MCF 10A (cell line): ENCODE measurements around the gene SLC44A5. TPM values are rescaled to one million over a fixed set of nuclear protein-coding genes. Genes with fewer than 3 reads are reported as not detected.
A peak's percentile ranks its signal among the peaks of the same experiment; 100 is the strongest.

Experiments used
- BruUV-seq: library from RNA; stranded (reverse); fragments of 400-500 nt; replicated peaks from 2 replicates; lab custom pipeline; 2021; lab: Mats Ljungman, UMichigan
- CTCF ChIA-PET: fragments of 300-600 bp; sonication (Branson Sonifier 250); formaldehyde crosslinking; extraction: SDS; loops from one replicate; lab custom pipeline; 2021; ENCODE audit warnings: antibody characterized with exemption, inconsistent platforms; lab: Yijun Ruan, JAX
- POLR2A ChIA-PET: fragments of 300-600, 350-650 bp; sonication (Branson Sonifier 250); formaldehyde crosslinking; extraction: SDS; loops from one replicate; lab custom pipeline; 2020; ENCODE audit warnings: antibody characterized with exemption, inconsistent platforms; lab: Yijun Ruan, JAX
- DNase-seq: peaks from one replicate; pipeline ENCODE4 v3.0.0-alpha.2; 2018; ENCODE audit not compliant: unreplicated experiment
- H3K27ac Mint-ChIP-seq: one replicate; pipeline ENCODE4 v1.8.0; 2022; ENCODE audit warnings: mild to moderate bottlenecking, low read depth, mixed read lengths; ENCODE audit not compliant: unreplicated experiment
- H3K27me3 Mint-ChIP-seq: one replicate; pipeline ENCODE4 v1.8.0; 2022; ENCODE audit warnings: mixed read lengths; ENCODE audit not compliant: insufficient read depth, unreplicated experiment
- H3K36me3 Mint-ChIP-seq: one replicate; pipeline ENCODE4 v1.8.0; 2022; ENCODE audit warnings: mild to moderate bottlenecking, moderate library complexity, mixed read lengths; ENCODE audit not compliant: insufficient read depth, unreplicated experiment
- H3K4me1 Mint-ChIP-seq: one replicate; pipeline ENCODE4 v1.8.0; 2022; ENCODE audit warnings: mixed read lengths; ENCODE audit not compliant: insufficient read depth, unreplicated experiment
- H3K4me3 Mint-ChIP-seq: one replicate; pipeline ENCODE4 v1.8.0; 2022; ENCODE audit warnings: mild to moderate bottlenecking, moderate library complexity, mixed read lengths; ENCODE audit not compliant: unreplicated experiment
- H3K9me3 Mint-ChIP-seq: one replicate; pipeline ENCODE4 v1.8.0; 2022; ENCODE audit warnings: mixed read lengths; ENCODE audit not compliant: unreplicated experiment
- intact Hi-C: fragments of 100-400 bp; cut with micrococcal nuclease; formaldehyde crosslinking; loops from 2 replicates; pipeline ENCODE4 v1.14.1; 2022
- total RNA-seq: library from RNA; stranded (reverse); gene quantifications from 2 replicates; pipeline ENCODE4 v1.2.3, GENCODE V29; 2022
- TF ChIP-seq, protein P1 (sequence below): fragments of 200-600 bp; IDR thresholded peaks from one replicate; pipeline ENCODE4 v1.8.0; 2022; ENCODE audit warnings: antibody characterized with exemption, mild to moderate bottlenecking; ENCODE audit not compliant: unreplicated experiment

The SLC44A5 gene
- total RNA-seq, 1 experiment from 2014 or later = 14.3 TPM

DNA sequence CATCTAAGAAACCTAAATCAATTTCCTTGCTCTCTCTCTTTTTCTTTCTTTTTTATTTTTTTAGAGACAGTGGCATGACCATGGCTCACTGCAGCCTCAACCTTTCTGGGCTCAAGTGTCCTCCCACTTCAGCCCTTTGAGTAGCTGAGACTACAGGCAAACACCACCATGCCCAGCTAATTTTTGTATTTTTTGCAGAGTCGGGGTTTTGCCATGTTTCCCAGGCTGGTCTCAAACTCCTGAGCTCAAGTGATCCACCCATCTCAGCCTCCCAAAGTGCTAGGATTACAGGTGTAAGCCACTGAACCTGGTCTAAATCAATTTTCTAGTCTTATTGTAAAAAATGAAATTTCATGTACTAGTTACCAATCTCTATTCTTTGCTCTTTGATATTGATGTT, 367.8 kb downstream of the SLC44A5 start:
- intact Hi-C loops = no loop called here
- H3K36me3 Mint-ChIP-seq = peaks cover 15% of the 10 kb centered on the region
- DNase-seq = no peak
- no TSS peak for BruUV-seq
- TF ChIP-seq, protein P1, sequence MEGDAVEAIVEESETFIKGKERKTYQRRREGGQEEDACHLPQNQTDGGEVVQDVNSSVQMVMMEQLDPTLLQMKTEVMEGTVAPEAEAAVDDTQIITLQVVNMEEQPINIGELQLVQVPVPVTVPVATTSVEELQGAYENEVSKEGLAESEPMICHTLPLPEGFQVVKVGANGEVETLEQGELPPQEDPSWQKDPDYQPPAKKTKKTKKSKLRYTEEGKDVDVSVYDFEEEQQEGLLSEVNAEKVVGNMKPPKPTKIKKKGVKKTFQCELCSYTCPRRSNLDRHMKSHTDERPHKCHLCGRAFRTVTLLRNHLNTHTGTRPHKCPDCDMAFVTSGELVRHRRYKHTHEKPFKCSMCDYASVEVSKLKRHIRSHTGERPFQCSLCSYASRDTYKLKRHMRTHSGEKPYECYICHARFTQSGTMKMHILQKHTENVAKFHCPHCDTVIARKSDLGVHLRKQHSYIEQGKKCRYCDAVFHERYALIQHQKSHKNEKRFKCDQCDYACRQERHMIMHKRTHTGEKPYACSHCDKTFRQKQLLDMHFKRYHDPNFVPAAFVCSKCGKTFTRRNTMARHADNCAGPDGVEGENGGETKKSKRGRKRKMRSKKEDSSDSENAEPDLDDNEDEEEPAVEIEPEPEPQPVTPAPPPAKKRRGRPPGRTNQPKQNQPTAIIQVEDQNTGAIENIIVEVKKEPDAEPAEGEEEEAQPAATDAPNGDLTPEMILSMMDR = no peak
- no peaks in the 10 kb centered on the region for H3K9me3 Mint-ChIP-seq
- H3K4me1 Mint-ChIP-seq = no peaks in the 10 kb centered on the region
- no peak overlapping the region for H3K4me3 Mint-ChIP-seq
- no peaks in the 10 kb centered on the region for H3K27me3 Mint-ChIP-seq
- CTCF ChIA-PET = interaction anchor here (2.4 to 4.2 kb wide), 2 partner anchors 10 to 389 kb away, joined by 10 to 25 read pairs; no protein-coding TSS in a partner anchor
- POLR2A ChIA-PET = interaction anchor here (0.6 kb wide), 2 partner anchors 29 to 355 kb away, joined by 3 read pairs; no protein-coding TSS in a partner anchor
- no peak overlapping the region for H3K27ac Mint-ChIP-seq

DNA sequence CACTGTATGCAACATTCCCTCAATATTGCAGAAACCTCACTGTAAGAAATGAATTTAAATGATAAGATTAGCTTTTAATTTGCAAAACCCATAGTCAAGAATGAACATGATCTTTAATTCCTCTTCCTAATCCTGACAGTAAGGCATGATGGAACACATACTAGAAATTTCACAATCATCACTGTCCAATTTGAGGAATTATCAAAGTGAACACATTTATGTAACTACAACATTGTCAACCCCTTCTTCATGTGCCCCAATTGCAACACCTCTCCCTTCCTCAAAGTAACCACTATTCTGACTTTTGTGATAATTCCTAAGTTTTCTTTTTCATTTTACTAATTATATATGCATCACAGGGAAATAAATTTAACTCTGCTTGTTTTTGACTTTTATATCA, 373.6 kb downstream of the SLC44A5 start:
- TF ChIP-seq, protein P1 = no peak
- intact Hi-C loops = no loop called here
- ChIA-PET CTCF (interaction anchor here (1.4 to 3.2 kb wide), 2 partner anchors 16 to 29 kb away, joined by 4 to 18 read pairs; no protein-coding TSS in a partner anchor), POLR2A (no interaction called here)
- Mint-ChIP-seq H3K36me3 (peaks cover 24% of the 10 kb centered on the region), H3K9me3 (no peaks in the 10 kb centered on the region), H3K4me3 (no peak overlapping the region), H3K4me1 (no peaks in the 10 kb centered on the region), H3K27ac (no peak overlapping the region), H3K27me3 (no peaks in the 10 kb centered on the region)
- DNase-seq = no peak
- no TSS peak for BruUV-seq

DNA sequence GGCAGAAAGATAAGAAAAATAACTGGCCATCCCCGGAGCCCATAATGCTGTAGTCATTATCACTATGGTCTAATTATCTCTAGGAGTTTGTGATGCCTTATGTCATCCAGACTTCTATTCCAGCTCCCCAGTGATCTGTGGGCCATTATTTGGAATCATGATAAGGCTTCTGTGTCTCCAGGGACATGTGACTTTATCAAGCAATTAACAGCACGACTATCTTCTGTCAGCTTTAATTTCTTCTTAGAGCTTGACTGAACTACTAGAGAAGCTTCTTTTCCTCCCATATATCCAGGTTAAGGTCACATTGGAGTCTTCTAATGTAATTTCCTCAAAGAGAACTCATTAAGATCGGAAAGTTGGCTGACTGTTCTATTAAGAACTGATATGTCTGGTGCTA, 376.4 kb downstream of the SLC44A5 start:
- no peaks in the 10 kb centered on the region for H3K9me3 Mint-ChIP-seq
- peaks cover 2% of the 10 kb centered on the region for H3K27me3 Mint-ChIP-seq
- peaks cover 18% of the 10 kb centered on the region for H3K36me3 Mint-ChIP-seq
- BruUV-seq = no TSS peak
- TF ChIP-seq, protein P1 = no peak
- ChIA-PET CTCF (interaction anchor here (0.8 to 4.7 kb wide), 5 partner anchors 8 to 398 kb away, joined by 4 to 42 read pairs (median 11); no protein-coding TSS in a partner anchor), POLR2A (no interaction called here)
- intact Hi-C loops = no loop called here
- DNase-seq = no peak
- H3K4me1 Mint-ChIP-seq = no peaks in the 10 kb centered on the region
- no peak overlapping the region for H3K4me3 Mint-ChIP-seq
- H3K27ac Mint-ChIP-seq = no peak overlapping the region

DNA sequence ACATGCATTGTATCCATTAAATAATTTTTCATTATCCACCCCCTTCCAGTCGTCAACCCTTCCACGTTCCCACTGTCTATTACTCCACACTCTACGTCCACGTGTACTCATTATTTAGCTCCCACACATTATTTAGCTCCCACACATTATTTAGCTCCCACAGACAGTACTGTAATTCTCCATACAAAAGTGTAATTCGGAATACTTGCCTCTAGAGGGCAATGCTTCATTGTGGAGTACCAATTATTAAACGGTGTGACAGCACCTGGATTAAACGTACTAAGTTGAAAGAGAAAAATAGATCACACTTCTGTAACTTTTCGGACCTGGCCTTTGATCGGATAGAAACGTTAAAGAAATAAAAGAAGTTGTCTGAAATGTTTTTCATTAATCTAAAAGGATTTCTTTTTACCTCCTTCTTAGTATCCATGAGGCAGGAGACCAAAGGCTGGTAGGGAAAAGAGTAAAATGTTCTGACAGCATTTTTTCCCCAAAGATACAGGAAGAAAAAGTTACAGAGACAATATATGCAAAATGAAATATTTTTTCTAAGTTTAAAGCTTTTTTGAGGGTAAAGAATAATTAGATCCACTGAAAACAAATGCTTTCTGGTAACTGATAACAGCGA, 377.5 kb downstream of the SLC44A5 start:
- no TSS peak for BruUV-seq
- H3K36me3 Mint-ChIP-seq = peaks cover 23% of the 10 kb centered on the region
- CTCF ChIA-PET = interaction anchor here (0.5 to 4.7 kb wide), 32 partner anchors 9 to 1631 kb away, joined by 3 to 42 read pairs (median 5); partner anchors contain the start of gene SLC44A5
- DNase-seq = peak; percentile 62
- no peak overlapping the region for H3K4me3 Mint-ChIP-seq
- peaks cover 6% of the 10 kb centered on the region for H3K27me3 Mint-ChIP-seq
- intact Hi-C loops = loop anchor here (1.0 kb wide), 1 partner anchor 399 kb away; no protein-coding TSS in a partner anchor
- no peaks in the 10 kb centered on the region for H3K9me3 Mint-ChIP-seq
- no peak overlapping the region for H3K27ac Mint-ChIP-seq
- no peaks in the 10 kb centered on the region for H3K4me1 Mint-ChIP-seq
- TF ChIP-seq, protein P1 = peak; percentile 47
- POLR2A ChIA-PET = interaction anchor here (0.5 to 0.9 kb wide), 3 partner anchors 14 to 552 kb away, joined by 3 to 4 read pairs (median 4); partner anchors contain the start of gene RABGGTB
